Colonic mucosa (tissue), 4 donors: Measurements from ENCODE around the gene FGR. TPM values are rescaled to one million over a fixed set of nuclear protein-coding genes. Genes with fewer than 3 reads are reported as not detected.

Source experiments
- DNase-seq: peaks from one replicate; pipeline ENCODE4 v3.0.0-alpha.2; 2020
- H3K27ac ChIP-seq: fragments of 200-600 bp; one replicate; pipeline ENCODE4 v1.8.0; 2021
- H3K27me3 ChIP-seq: fragments of 200-600 bp; one replicate; pipeline ENCODE4 v1.8.0; 2021
- H3K36me3 ChIP-seq: fragments of 200-600 bp; one replicate; pipeline ENCODE4 v1.8.0; 2021
- H3K4me1 ChIP-seq: fragments of 200-600 bp; one replicate; pipeline ENCODE4 v1.8.0; 2021; ENCODE audit warnings: mild to moderate bottlenecking
- H3K4me3 ChIP-seq: fragments of 200-600 bp; one replicate; pipeline ENCODE4 v1.8.0; 2021
- H3K9ac ChIP-seq, 2 donors: one replicate each; pipeline ENCODE4 v1.7.0; 2013; ENCODE audit warnings: control low read depth in 2 of 2, low read depth in 2 of 2, low read length in 2 of 2
- H3K9me3 ChIP-seq: fragments of 200-600 bp; one replicate; pipeline ENCODE4 v1.8.0; 2021
- CTCF ChIP-seq: fragments of 200-600 bp; IDR thresholded peaks from one replicate; pipeline ENCODE4 v1.8.0; 2022; ENCODE audit warnings: antibody characterized with exemption, mild to moderate bottlenecking
- intact Hi-C: fragments of 100-400 bp; cut with DNase I; formaldehyde crosslinking; loops from one replicate; pipeline ENCODE4 v1.14.1; 2022
- total RNA-seq, 2 donors: library from RNA; stranded (reverse); fragmentation: NEBNext Ultra II Directional in 1 of 2; extraction: Animal tissue kit (Norgen Biotek cat#: 25700) in 1 of 2; gene quantifications; one replicate each; pipeline ENCODE4 v1.2.1, GENCODE V29; 2021
- donor health status: healthy.
- donor health status: DM: no; HTN: no; CAD: no.
- donor health status: DM: no; HTN: no; CAD: no.

The FGR gene
- total RNA-seq, 2 donors from 2014 or later = 1.4 to 2.0 TPM

DNA sequence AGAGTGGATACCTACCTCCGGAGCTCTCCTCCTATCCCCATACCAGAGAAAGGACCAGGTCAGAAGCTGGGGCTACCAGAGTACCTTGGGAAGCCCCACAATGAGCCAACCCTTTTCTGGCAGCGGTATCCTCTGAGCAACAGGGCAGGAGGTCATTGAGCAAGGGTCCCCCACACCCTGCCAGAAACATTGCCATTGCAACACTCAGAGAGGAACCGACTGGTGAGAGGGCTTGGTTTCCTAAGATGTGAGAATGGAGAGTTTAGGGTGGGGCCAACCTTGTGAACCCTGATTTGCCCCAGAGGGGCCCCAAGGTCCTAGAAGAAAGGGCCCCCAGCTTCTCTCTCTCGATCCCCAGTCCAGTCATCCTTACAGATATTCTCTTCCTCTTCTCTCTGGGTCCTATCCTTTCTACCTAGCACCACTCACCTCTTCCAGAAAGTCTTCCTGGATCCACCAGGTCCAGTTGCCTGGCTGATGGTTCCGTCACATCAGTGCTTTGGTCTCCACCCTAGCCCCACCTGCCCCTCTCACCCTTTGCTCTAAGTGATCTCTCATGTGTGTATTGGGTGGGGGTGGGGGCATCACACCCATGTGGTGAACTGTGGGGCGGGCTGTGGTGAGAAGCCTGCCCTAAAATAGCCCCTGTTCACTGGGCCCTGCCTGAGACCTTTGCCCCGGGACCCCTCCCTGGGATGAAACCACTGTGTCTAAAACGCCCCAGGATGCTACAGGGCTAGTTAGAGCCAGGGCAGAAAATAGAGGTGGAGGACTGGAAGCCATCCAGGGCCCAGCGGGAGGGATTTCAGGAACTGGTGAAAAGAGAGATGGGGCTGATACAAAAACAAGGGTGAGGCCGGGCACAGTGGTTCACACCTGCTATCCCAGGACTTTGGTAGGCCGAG is 8.7 kb downstream of the FGR start:
- H3K36me3 ChIP-seq = no peaks in the 10 kb centered on the region
- H3K27ac ChIP-seq = no peak overlapping the region
- DNase-seq = no peak
- no peak overlapping the region for H3K4me3 ChIP-seq
- H3K4me1 ChIP-seq = no peaks in the 10 kb centered on the region
- H3K27me3 ChIP-seq = no peaks in the 10 kb centered on the region
- no peak for TF ChIP-seq CTCF
- intact Hi-C loops = no loop called here
- no peak overlapping the region for H3K9ac ChIP-seq
- H3K9me3 ChIP-seq = no peaks in the 10 kb centered on the region

DNA sequence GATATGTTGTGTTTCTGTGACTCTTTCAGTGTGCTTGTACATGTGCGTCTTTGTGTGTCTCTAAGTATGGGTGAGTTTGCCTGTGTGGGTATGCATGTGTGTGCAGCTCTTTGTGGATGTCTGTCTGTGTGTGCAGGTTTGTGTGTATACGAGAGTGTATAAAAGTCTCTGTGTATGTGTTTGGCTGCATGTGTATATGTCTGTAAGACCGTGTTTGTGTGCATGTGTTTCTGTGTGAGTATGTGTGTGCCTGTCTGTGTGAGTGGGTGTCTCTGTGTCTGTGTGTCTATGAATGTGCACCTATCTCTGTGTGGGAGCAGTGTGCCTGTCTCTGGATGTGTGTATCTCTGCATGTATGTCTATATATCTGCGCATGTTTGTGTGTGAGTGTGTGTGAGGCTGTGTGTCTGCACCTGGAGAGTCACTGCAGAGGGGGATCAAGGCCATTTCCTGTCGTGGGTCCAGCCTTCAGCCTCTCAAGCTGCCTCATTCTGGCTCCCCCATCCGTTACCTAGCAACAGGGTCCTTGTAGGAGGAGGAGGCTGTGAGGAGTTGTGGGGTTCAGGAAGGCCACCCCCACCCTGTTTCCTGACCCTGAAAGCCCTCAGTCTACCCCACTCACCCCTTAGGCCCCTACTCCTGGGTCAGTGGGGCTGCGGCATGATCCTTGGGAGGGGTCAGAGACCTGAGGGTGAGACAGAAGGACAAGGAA is 10.4 kb downstream of the FGR start:
- DNase-seq = no peak
- H3K36me3 ChIP-seq = no peaks in the 10 kb centered on the region
- TF ChIP-seq CTCF = no peak
- H3K27me3 ChIP-seq = no peaks in the 10 kb centered on the region
- no peak overlapping the region for H3K4me3 ChIP-seq
- H3K4me1 ChIP-seq = no peaks in the 10 kb centered on the region
- intact Hi-C loops = no loop called here
- H3K9me3 ChIP-seq = no peaks in the 10 kb centered on the region
- H3K9ac ChIP-seq = no peak overlapping the region
- H3K27ac ChIP-seq = no peak overlapping the region

DNA sequence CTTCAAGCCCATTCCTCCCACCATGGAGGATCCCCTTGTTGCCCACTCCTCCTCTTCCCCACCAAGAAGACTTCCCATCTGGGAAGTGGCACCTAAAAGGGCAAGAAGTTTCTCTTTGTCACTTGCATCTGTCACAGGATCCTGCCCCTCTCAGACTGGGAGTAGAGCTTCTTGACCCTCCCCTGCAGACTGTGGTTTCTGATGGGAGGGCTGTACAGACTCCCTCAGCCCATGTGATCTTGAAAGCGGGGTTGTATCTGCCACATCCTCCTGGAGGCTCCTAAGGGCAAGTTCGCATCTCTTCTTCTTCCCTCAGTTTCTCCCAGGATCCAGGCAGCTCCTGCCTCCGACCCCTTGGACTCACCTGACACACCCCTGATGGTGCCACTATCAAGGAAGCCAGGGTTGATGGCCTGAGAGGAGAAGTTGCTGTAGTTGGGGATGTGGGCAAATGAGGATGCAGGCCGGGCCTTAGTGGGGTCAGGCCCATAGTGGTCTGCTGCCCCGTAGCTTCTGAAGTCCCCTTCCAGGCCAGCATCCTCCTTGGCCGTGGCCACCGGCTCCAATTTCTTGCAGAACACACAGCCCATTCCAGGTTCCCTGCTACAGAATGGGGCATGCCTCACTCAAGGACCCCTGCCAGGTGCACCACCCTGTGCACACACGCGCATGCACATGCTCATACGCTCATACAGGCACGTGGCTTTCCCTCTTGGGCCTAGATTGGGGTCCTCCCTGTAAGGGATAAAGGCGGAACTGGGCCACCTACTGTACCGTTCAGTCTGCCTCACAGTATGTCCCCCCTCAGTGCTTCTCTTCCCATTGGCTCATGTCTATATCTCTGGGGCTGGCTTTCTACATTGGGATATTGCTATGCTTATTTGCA is 11.4 kb downstream of the FGR start:
- intact Hi-C loops = no loop called here
- Histone ChIP-seq H3K9ac (no peak overlapping the region), H3K27ac (no peak overlapping the region), H3K4me1 (no peaks in the 10 kb centered on the region), H3K27me3 (no peaks in the 10 kb centered on the region), H3K9me3 (no peaks in the 10 kb centered on the region), H3K36me3 (no peaks in the 10 kb centered on the region), H3K4me3 (no peak overlapping the region)
- no peak for DNase-seq
- no peak for TF ChIP-seq CTCF

- DNase-seq = no peak
- H3K4me3 ChIP-seq = no peak overlapping the region
Measured at GRCh38 chr1:27622828-27623227, 12.2 kb downstream of the FGR start.

More at GRCh38 chr1:27622828-27623227, 12.2 kb downstream of the FGR start:
- H3K9ac ChIP-seq = no peak overlapping the region
- H3K27me3 ChIP-seq = no peaks in the 10 kb centered on the region
- no peaks in the 10 kb centered on the region for H3K36me3 ChIP-seq
- no peak for TF ChIP-seq CTCF
- no peaks in the 10 kb centered on the region for H3K9me3 ChIP-seq
- H3K4me1 ChIP-seq = no peaks in the 10 kb centered on the region
- intact Hi-C loops = no loop called here
- no peak overlapping the region for H3K27ac ChIP-seq
